GM12892 (cell line): Measurements from ENCODE around the gene SLC17A3.

Experiments
- POLR2A ChIP-seq: IDR thresholded peaks from 2 replicates; pipeline ENCODE4 v1.6.1; 2011; ENCODE audit warnings: low read depth, low read length, control low read depth
- POLR2AphosphoS5 ChIP-seq: IDR thresholded peaks from 2 replicates; pipeline ENCODE4 v1.6.1; 2011; ENCODE audit warnings: low read depth, low read length, control low read depth
- TAF1 ChIP-seq: IDR thresholded peaks from 2 replicates; pipeline ENCODE4 v1.6.1; 2011; ENCODE audit warnings: low read depth, mild to moderate bottlenecking, control low read depth, low read length, borderline replicate concordance

DNA sequence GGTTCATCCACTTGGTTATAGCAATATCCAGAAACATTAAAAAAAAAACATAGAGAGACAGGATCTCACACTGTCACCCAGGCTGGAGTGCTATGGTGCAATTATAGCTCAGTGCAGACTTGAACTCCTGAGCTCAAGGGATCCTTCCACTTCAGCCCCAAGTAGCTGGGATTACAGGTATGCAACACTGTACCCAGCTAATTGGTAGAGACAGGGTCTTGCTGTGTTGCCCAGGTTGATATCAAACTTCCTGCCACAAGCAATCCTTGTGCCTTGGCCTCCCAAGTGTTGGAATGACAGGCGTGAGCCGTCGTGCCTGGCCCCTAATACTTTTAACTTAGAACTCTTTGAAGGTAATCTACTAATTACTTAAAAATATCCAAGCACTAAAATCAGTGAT is 41.4 kb downstream of the SLC17A3 start:
- TF ChIP-seq POLR2A (no peak), TAF1 (no peak), POLR2AphosphoS5 (no peak)
